IMR-90 (cell line): ENCODE results near the gene CERS5. TPM values are rescaled to one million over a fixed set of nuclear protein-coding genes. Genes with fewer than 3 reads are reported as not detected.

ENCODE experiments used
- ATAC-seq: fragments of 200-7000 bp; cut with Tn5 transposase; 2 replicates; pipeline ENCODE4 v1.9.1; 2020; ENCODE audit warnings: low read depth, mild to moderate bottlenecking, moderate library complexity
- BruUV-seq: library from RNA; stranded (reverse); fragments of 400-500 nt; replicated peaks from 2 replicates; lab custom pipeline; 2021; lab: Mats Ljungman, UMichigan
- CTCF ChIA-PET: fragments of 300-600 bp; formaldehyde crosslinking; extraction: SDS; loops from one replicate; lab custom pipeline; 2021; ENCODE audit warnings: antibody characterized with exemption; lab: Yijun Ruan, JAX
- POLR2A ChIA-PET: fragments of 300-600 bp; sonication (Branson Sonifier 250); formaldehyde crosslinking; loops from one replicate; lab custom pipeline; 2022; ENCODE audit warnings: antibody characterized with exemption; ENCODE audit not compliant: unreplicated experiment; lab: Charles Lee
- DNase-seq: peaks from one replicate; pipeline ENCODE4 v3.0.0; 2013
- H2AFZ ChIP-seq: replicated peaks from 2 replicates; pipeline ENCODE3; 2013; ENCODE audit warnings: low read length, mild to moderate bottlenecking; ENCODE audit not compliant: poor library complexity
- H2AK5ac ChIP-seq: 2 replicates; pipeline ENCODE4 v1.6.1; 2013; ENCODE audit warnings: low read depth, low read length, inconsistent platforms
- H2AK9ac ChIP-seq: replicated peaks from 2 replicates; pipeline ENCODE3; 2013; ENCODE audit warnings: mild to moderate bottlenecking, low read depth, low read length, moderate library complexity; ENCODE audit not compliant: poor library complexity
- H2BK120ac ChIP-seq: 2 replicates; pipeline ENCODE4 v1.6.1; 2013; ENCODE audit warnings: low read depth, low read length, inconsistent platforms
- H2BK15ac ChIP-seq: 3 replicates; pipeline ENCODE4 v1.6.1; 2013; ENCODE audit warnings: low read depth, low read length, inconsistent platforms
- H2BK20ac ChIP-seq: 2 replicates; pipeline ENCODE4 v1.6.1; 2013; ENCODE audit warnings: low read depth, mild to moderate bottlenecking, inconsistent platforms, low read length, moderate library complexity
- H2BK5ac ChIP-seq: 2 replicates; pipeline ENCODE4 v1.6.1; 2013; ENCODE audit warnings: mild to moderate bottlenecking, low read depth, low read length, inconsistent platforms; ENCODE audit not compliant: poor library complexity, severe bottlenecking
- H3K14ac ChIP-seq: replicated peaks from 2 replicates; pipeline ENCODE4 v1.6.1; 2013; ENCODE audit warnings: low read depth, low read length, inconsistent platforms
- H3K18ac ChIP-seq: 2 replicates; pipeline ENCODE4 v1.6.1; 2013; ENCODE audit warnings: low read depth, low read length, control low read depth
- H3K23ac ChIP-seq: 2 replicates; pipeline ENCODE4 v1.6.1; 2013; ENCODE audit warnings: low read depth, low read length, inconsistent platforms
- H3K27ac ChIP-seq: 2 replicates; pipeline ENCODE4 v1.5.1; 2013; ENCODE audit warnings: mild to moderate bottlenecking, control low read depth, low read length; ENCODE audit not compliant: insufficient read depth
- H3K27me3 ChIP-seq: 2 replicates; pipeline ENCODE4 v1.6.1; 2013; ENCODE audit warnings: low read length; ENCODE audit not compliant: control insufficient read depth, insufficient read depth
- H3K36me3 ChIP-seq: 2 replicates; pipeline ENCODE4 v1.6.1; 2013; ENCODE audit warnings: low read length, mixed read lengths; ENCODE audit not compliant: control insufficient read depth, insufficient read depth
- H3K4ac ChIP-seq: 2 replicates; pipeline ENCODE4 v1.6.1; 2013; ENCODE audit warnings: low read depth, low read length, inconsistent platforms
- H3K4me1 ChIP-seq: 2 replicates; pipeline ENCODE4 v1.6.1; 2013; ENCODE audit warnings: low read length, mixed read lengths; ENCODE audit not compliant: control insufficient read depth, insufficient read depth
- H3K4me2 ChIP-seq: 2 replicates; pipeline ENCODE4 v1.6.1; 2013; ENCODE audit warnings: low read depth, mild to moderate bottlenecking, control low read depth, low read length, moderate library complexity
- H3K4me3 ChIP-seq: 2 replicates; pipeline ENCODE4 v1.5.1; 2013; ENCODE audit warnings: low read depth, mild to moderate bottlenecking, control low read depth, low read length, moderate library complexity; ENCODE audit not compliant: insufficient read depth
- H3K56ac ChIP-seq: 2 replicates; pipeline ENCODE4 v1.6.1; 2013; ENCODE audit warnings: low read length, inconsistent platforms; ENCODE audit not compliant: insufficient read depth; ENCODE audit errors: extremely low read depth
- H3K79me1 ChIP-seq, 2 experiments: 2 replicates each; pipeline ENCODE4 v1.6.1; 2013; ENCODE audit warnings: low read length in 2 of 2, inconsistent platforms in 1 of 2, low read depth in 1 of 2
- H3K9ac ChIP-seq: 2 replicates; pipeline ENCODE4 v1.6.1; 2013; ENCODE audit warnings: low read depth, low read length, control low read depth
- H3K9me1 ChIP-seq: 2 replicates; pipeline ENCODE4 v1.6.1; 2013; ENCODE audit warnings: low read length, inconsistent platforms; ENCODE audit not compliant: insufficient read depth
- H3K9me3 ChIP-seq: 2 replicates; pipeline ENCODE4 v1.6.1; 2013; ENCODE audit warnings: low read length; ENCODE audit not compliant: control insufficient read depth, insufficient read depth
- H4K20me1 ChIP-seq: 2 replicates; pipeline ENCODE4 v1.6.1; 2013; ENCODE audit warnings: low read length, inconsistent platforms; ENCODE audit not compliant: insufficient read depth
- H4K5ac ChIP-seq: 2 replicates; pipeline ENCODE4 v1.6.1; 2013; ENCODE audit warnings: mild to moderate bottlenecking, low read depth, low read length, control low read depth
- H4K8ac ChIP-seq, 2 experiments: 2 replicates each; pipeline ENCODE4 v1.6.1; 2013; ENCODE audit warnings: low read depth in 2 of 2, low read length in 2 of 2, control low read depth in 1 of 2, inconsistent platforms in 1 of 2
- H4K91ac ChIP-seq: 2 replicates; pipeline ENCODE4 v1.6.1; 2013; ENCODE audit warnings: low read depth, low read length, inconsistent platforms; ENCODE audit not compliant: insufficient read depth
- CEBPB ChIP-seq: IDR thresholded peaks from 2 replicates; pipeline ENCODE4 v1.6.1; 2012; ENCODE audit warnings: low read depth, low read length, improper control_type of control experiment
- MAZ ChIP-seq: IDR thresholded peaks from 2 replicates; pipeline ENCODE4 v1.6.1; 2012; ENCODE audit warnings: low read depth, mild to moderate bottlenecking, low read length, improper control_type of control experiment, moderate library complexity, borderline replicate concordance
- MXI1 ChIP-seq: IDR thresholded peaks from 2 replicates; pipeline ENCODE4 v1.6.1; 2012; ENCODE audit warnings: low read depth, mild to moderate bottlenecking, low read length, moderate library complexity, borderline replicate concordance
- RAD21 ChIP-seq: IDR thresholded peaks from 2 replicates; pipeline ENCODE4 v1.6.1; 2012; ENCODE audit warnings: low read length, improper control_type of control experiment
- SMC3 ChIP-seq: fragments of 150-350 bp; IDR thresholded peaks from 2 replicates; pipeline ENCODE4 v1.6.1; 2016; ENCODE audit warnings: low read depth, mild to moderate bottlenecking, antibody characterized with exemption, low read length, moderate library complexity
- WGBS, 2 experiments: methylation state at CpG; one replicate each; pipeline versions ENCODE4 v1.1.5 to v1.1.7; 2013; ENCODE audit warnings: missing lambda C conversion rate in 2 of 2; ENCODE audit not compliant: insufficient read length in 1 of 2; ENCODE audit errors: extremely low coverage in 2 of 2; 5-methylcytosine and 5-hydroxymethylcytosine counted together
- dilution Hi-C: fragments of 300-500 bp; cut with HindIII; formaldehyde crosslinking; loops from one replicate; pipeline ENCODE4 v1.14.3; 2018; ENCODE audit warnings: low sequenced_read_pairs; ENCODE audit not compliant: unreplicated experiment
- in situ Hi-C: fragments of 300-500 bp; cut with MboI; formaldehyde crosslinking; loops from 3 replicates; pipeline ENCODE4 v1.14.3; 2019; ENCODE audit warnings: low sequenced_read_pairs, inconsistent platforms, mixed read lengths
- intact Hi-C: fragments of 100-400 bp; cut with micrococcal nuclease; formaldehyde crosslinking; loops from 2 replicates; pipeline ENCODE4 v1.10.0; 2022
- polyA plus RNA-seq, 3 experiments: library from polyadenylated mRNA; depleted of rRNA; stranded (reverse); fragments of >200 nt; gene quantifications; 2 replicates each; pipeline ENCODE4 v1.2.3, GENCODE V29; 2012; ENCODE audit warnings: low replicate concordance in 1 of 3
- total RNA-seq: library from RNA; depleted of rRNA; stranded (reverse); fragments of >200 nt; gene quantifications from 2 replicates; pipeline ENCODE4 v1.2.3, GENCODE V29; 2012
- TF ChIP-seq, protein P1 (sequence below): fragments of 150-350 bp; IDR thresholded peaks from 2 replicates; pipeline ENCODE4 v1.6.1; 2017; ENCODE audit warnings: mild to moderate bottlenecking, antibody characterized with exemption, low read length, low read depth
- TF ChIP-seq, protein P2 (sequence below): conservative IDR thresholded peaks from 2 replicates; pipeline ENCODE4 v1.5.1; 2012; ENCODE audit warnings: mild to moderate bottlenecking, low read depth, low read length, improper control_type of control experiment

The CERS5 gene
- total and polyA plus RNA-seq, 2 of the 4 experiments (the other 2 are of a cell fraction) = 40.3 to 60.3 TPM

DNA sequence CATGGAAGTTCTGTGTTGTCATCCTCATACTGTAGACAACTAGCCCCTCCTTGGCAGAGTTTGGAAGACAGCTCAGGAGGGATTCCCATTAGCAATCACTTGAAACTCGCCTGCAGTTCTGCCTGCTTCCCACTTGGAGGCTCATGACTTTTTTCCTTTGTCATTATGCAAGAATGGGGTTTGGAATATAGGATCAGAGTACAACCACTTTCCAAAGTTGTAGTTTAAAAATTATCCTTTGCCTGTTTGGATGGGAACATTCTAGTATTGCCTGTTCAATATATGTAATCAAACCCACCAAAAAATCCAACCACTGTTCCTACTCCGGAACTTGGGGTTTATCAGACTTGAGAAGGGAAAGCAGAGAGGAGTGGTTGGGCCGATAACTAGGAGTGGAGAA, 65.5 kb downstream of the CERS5 start:
- 0 out of 2 replicates have a peak, but pooled peaks cover 5% of the 10 kb centered on the region for H4K20me1 ChIP-seq
- H4K91ac ChIP-seq = no peak overlapping the region
- H3K27me3 ChIP-seq = peaks cover 4% of the 10 kb centered on the region; the same call in 1 of the 2 replicates
- DNase-seq (peak; percentile 68), ATAC-seq (peak; percentile 60)
- no peaks in the 10 kb centered on the region for H3K9me1 ChIP-seq
- H2BK15ac ChIP-seq = no peak overlapping the region
- no peak overlapping the region for H3K18ac ChIP-seq
- H2BK20ac ChIP-seq = no peak overlapping the region
- TF ChIP-seq, protein P1, sequence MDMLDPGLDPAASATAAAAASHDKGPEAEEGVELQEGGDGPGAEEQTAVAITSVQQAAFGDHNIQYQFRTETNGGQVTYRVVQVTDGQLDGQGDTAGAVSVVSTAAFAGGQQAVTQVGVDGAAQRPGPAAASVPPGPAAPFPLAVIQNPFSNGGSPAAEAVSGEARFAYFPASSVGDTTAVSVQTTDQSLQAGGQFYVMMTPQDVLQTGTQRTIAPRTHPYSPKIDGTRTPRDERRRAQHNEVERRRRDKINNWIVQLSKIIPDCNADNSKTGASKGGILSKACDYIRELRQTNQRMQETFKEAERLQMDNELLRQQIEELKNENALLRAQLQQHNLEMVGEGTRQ = no peak
- no peak for TF ChIP-seq MAZ
- TF ChIP-seq SMC3 = peak; percentile 54
- TF ChIP-seq, protein P2, sequence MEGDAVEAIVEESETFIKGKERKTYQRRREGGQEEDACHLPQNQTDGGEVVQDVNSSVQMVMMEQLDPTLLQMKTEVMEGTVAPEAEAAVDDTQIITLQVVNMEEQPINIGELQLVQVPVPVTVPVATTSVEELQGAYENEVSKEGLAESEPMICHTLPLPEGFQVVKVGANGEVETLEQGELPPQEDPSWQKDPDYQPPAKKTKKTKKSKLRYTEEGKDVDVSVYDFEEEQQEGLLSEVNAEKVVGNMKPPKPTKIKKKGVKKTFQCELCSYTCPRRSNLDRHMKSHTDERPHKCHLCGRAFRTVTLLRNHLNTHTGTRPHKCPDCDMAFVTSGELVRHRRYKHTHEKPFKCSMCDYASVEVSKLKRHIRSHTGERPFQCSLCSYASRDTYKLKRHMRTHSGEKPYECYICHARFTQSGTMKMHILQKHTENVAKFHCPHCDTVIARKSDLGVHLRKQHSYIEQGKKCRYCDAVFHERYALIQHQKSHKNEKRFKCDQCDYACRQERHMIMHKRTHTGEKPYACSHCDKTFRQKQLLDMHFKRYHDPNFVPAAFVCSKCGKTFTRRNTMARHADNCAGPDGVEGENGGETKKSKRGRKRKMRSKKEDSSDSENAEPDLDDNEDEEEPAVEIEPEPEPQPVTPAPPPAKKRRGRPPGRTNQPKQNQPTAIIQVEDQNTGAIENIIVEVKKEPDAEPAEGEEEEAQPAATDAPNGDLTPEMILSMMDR = peak; percentile 54
- no peak for TF ChIP-seq MXI1
- TF ChIP-seq RAD21 = peak; percentile 30
- peak; percentile 84 for TF ChIP-seq CEBPB
- H2AK5ac ChIP-seq = no peak overlapping the region
- H3K4me3 ChIP-seq = no peak overlapping the region
- no peaks in the 10 kb centered on the region for H3K4me1 ChIP-seq
- no peaks in the 10 kb centered on the region for H3K9me3 ChIP-seq
- BruUV-seq = no TSS peak
- H3K4ac ChIP-seq = no peak overlapping the region
- no peak overlapping the region for H2BK5ac ChIP-seq
- no peak overlapping the region for H4K5ac ChIP-seq
- H2AFZ ChIP-seq = no peak overlapping the region
- no peak overlapping the region for H3K56ac ChIP-seq
- peak overlapping the region; percentile 21 for H2AK9ac ChIP-seq
- H3K9ac ChIP-seq = no peak overlapping the region
- H4K8ac ChIP-seq = no peak overlapping the region
- no peak overlapping the region for H3K4me2 ChIP-seq
- peaks cover 35% of the 10 kb centered on the region for H3K36me3 ChIP-seq
- intact Hi-C loops = no loop called here
- ChIA-PET CTCF (interaction anchor here (0.8 to 1.4 kb wide), 2 partner anchors 10 to 17 kb away, joined by 3 to 4 read pairs; partner anchors contain the start of genes COX14 and SMARCD1), POLR2A (no interaction called here)
- no peak overlapping the region for H3K14ac ChIP-seq
- no peak overlapping the region for H3K27ac ChIP-seq
- H3K79me1 ChIP-seq = peaks cover 0 to 18% of the 10 kb centered on the region in 2 experiments; a peak in 1 of 4 replicates
- H2BK120ac ChIP-seq = no peak overlapping the region
- in situ Hi-C loops = no loop called here
- no peak overlapping the region for H3K23ac ChIP-seq
- dilution Hi-C loops = no loop called here
- no CpG with 5 or more reads among the region's 3 CpGs for WGBS, 2 experiments
